ENCODE measurements around the gene NCAPD3. TPM values are rescaled to one million over a fixed set of nuclear protein-coding genes. Genes with fewer than 3 reads are reported as not detected.

The NCAPD3 gene
- total RNA-seq, 1 experiment from 2014 or later: 85.0 TPM

- Histone ChIP-seq H3K27ac (ENCODE audit: low read length) (no peak overlapping the region), H3K36me3 (ENCODE audit: low read depth, low read length) (peaks cover 15% of the 10 kb centered on the region), H3K79me2 (ENCODE audit: low read length) (peaks cover 20% of the 10 kb centered on the region; the same call in 1 of the 2 replicates), H3K9ac (ENCODE audit: low read length) (no peak overlapping the region), H2AFZ (ENCODE audit: low read length) (no peak overlapping the region), H3K27me3 (ENCODE audit: low read length) (no peaks in the 10 kb centered on the region), H3K9me2 (replicated peaks; ENCODE audit: low read length) (no peaks in the 10 kb centered on the region), H3K9me3 (ENCODE audit: low read length) (no peaks in the 10 kb centered on the region), H3F3A (ENCODE audit: low read length, unreplicated experiment) (no peaks in the 10 kb centered on the region), H3K4me3 (ENCODE audit: low read length) (no peak overlapping the region), H3K4me2 (ENCODE audit: low read length) (no peak overlapping the region), H3K4me1 (ENCODE audit: insufficient read depth, low read length) (no peaks in the 10 kb centered on the region), H4K20me1 (ENCODE audit: low read length) (no peaks in the 10 kb centered on the region)
- TF ChIP-seq EZH2 (IDR thresholded peaks at IDR 0.05; ENCODE audit: low read length, unreplicated experiment) (no peak), CTCF (conservative IDR thresholded peaks at IDR 0.05; ENCODE audit: low read depth, low read length) (no peak), EZH2phosphoT487 (IDR thresholded peaks at IDR 0.05; ENCODE audit: borderline replicate concordance, low read length) (no peak)
- POLR2A ChIA-PET (ENCODE audit: unreplicated experiment): no interaction called here
- CTCF ChIA-PET: no interaction called here
- DNase-seq (no peak), ATAC-seq (no peak)
- no TSS peak for BruUV-seq (replicated peaks)
- intact Hi-C loops (cut with micrococcal nuclease): no loop called here
Observed at GRCh38 chr11:134237557-134237922, 13.8 kb upstream of the NCAPD3 start.

GRCh38 chr11:134236834-134237556, 13.2 kb upstream of the NCAPD3 start:
- POLR2A ChIA-PET (ENCODE audit: unreplicated experiment): no interaction called here
- ATAC-seq: no peak
- Histone ChIP-seq H2AFZ (ENCODE audit: low read length) (no peak overlapping the region), H3K27ac (ENCODE audit: low read length) (no peak overlapping the region), H3K27me3 (ENCODE audit: low read length) (no peaks in the 10 kb centered on the region), H3K4me1 (ENCODE audit: insufficient read depth, low read length) (no peaks in the 10 kb centered on the region), H3K9me3 (ENCODE audit: low read length) (no peaks in the 10 kb centered on the region), H3K36me3 (ENCODE audit: low read depth, low read length) (peaks cover 14% of the 10 kb centered on the region), H3K9ac (ENCODE audit: low read length) (no peak overlapping the region), H3K79me2 (ENCODE audit: low read length) (peaks cover 25% of the 10 kb centered on the region), H3K4me3 (ENCODE audit: low read length) (no peak overlapping the region), H3K4me2 (ENCODE audit: low read length) (no peak overlapping the region), H3F3A (ENCODE audit: low read length, unreplicated experiment) (no peaks in the 10 kb centered on the region), H3K9me2 (replicated peaks; ENCODE audit: low read length) (no peaks in the 10 kb centered on the region), H4K20me1 (ENCODE audit: low read length) (no peaks in the 10 kb centered on the region)
- no peak for TF ChIP-seq EZH2phosphoT487 (IDR thresholded peaks at IDR 0.05; ENCODE audit: borderline replicate concordance, low read length)
- CTCF ChIA-PET: no interaction called here
- BruUV-seq (replicated peaks): no TSS peak
- DNase-seq: no peak
- intact Hi-C loops (cut with micrococcal nuclease): no loop called here

- no peaks in the 10 kb centered on the region for H3K4me1 ChIP-seq (ENCODE audit: insufficient read depth, low read length)
- H3K36me3 ChIP-seq (ENCODE audit: low read depth, low read length): peaks cover 8% of the 10 kb centered on the region
- H3K27me3 ChIP-seq (ENCODE audit: low read length): no peaks in the 10 kb centered on the region
- ChIA-PET CTCF (no interaction called here), POLR2A (ENCODE audit: unreplicated experiment) (no interaction called here)
- TF ChIP-seq EZH2 (IDR thresholded peaks at IDR 0.05; ENCODE audit: low read length, unreplicated experiment) (no peak), EZH2phosphoT487 (IDR thresholded peaks at IDR 0.05; ENCODE audit: borderline replicate concordance, low read length) (no peak), CTCF (conservative IDR thresholded peaks at IDR 0.05; ENCODE audit: low read depth, low read length) (no peak)
- no peak overlapping the region for H3K4me2 ChIP-seq (ENCODE audit: low read length)
- intact Hi-C loops (cut with micrococcal nuclease): no loop called here
- no peaks in the 10 kb centered on the region for H3F3A ChIP-seq (ENCODE audit: low read length, unreplicated experiment)
- no peak overlapping the region for H3K4me3 ChIP-seq (ENCODE audit: low read length)
- no peak for DNase-seq
- H3K79me2 ChIP-seq (ENCODE audit: low read length): peaks cover 38% of the 10 kb centered on the region
- H4K20me1 ChIP-seq (ENCODE audit: low read length): no peaks in the 10 kb centered on the region
- no peak overlapping the region for H2AFZ ChIP-seq (ENCODE audit: low read length)
- no TSS peak for BruUV-seq (replicated peaks)
- no peak overlapping the region for H3K27ac ChIP-seq (ENCODE audit: low read length)
- ATAC-seq: no peak
- no peaks in the 10 kb centered on the region for H3K9me3 ChIP-seq (ENCODE audit: low read length)
- H3K9ac ChIP-seq (ENCODE audit: low read length): no peak overlapping the region
- no peaks in the 10 kb centered on the region for H3K9me2 ChIP-seq (replicated peaks; ENCODE audit: low read length)
Observed at GRCh38 chr11:134235399-134235798, 11.6 kb upstream of the NCAPD3 start.

Measured in PC-3 (cell line).